22Rv1 (cell line): ENCODE data around the gene LPIN3.

Experiments used
- ZFX ChIP-seq: fragments of 450-650 bp; IDR thresholded peaks from 2 replicates; pipeline ENCODE4 v1.6.1; 2017; ENCODE audit warnings: antibody characterized with exemption, borderline replicate concordance
- TF ChIP-seq, protein P1 (sequence below): fragments of 450-650 bp; IDR thresholded peaks from 2 replicates; pipeline ENCODE4 v1.5.1; 2017; ENCODE audit warnings: mild to moderate bottlenecking

DNA sequence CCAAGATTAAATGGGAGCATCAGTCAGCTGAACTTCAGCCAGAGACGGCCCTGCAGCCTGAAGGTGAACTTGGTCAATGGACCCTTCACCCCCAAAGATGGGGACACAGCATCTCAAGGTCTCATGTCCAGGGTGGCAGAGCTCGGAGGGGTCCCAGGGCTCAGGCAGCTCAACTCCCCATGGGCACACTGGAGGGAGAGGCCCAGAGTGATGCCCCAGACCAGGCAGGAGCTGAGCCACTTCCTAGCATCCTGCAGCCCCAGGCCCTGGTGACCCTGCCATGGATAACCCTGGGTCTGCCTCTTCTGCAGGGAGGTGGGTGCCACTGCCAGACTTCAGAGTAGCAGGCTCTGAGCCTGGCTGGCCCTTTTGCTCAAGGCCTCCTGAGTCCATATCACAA, 53.5 kb downstream of the LPIN3 start:
- TF ChIP-seq, protein P1, sequence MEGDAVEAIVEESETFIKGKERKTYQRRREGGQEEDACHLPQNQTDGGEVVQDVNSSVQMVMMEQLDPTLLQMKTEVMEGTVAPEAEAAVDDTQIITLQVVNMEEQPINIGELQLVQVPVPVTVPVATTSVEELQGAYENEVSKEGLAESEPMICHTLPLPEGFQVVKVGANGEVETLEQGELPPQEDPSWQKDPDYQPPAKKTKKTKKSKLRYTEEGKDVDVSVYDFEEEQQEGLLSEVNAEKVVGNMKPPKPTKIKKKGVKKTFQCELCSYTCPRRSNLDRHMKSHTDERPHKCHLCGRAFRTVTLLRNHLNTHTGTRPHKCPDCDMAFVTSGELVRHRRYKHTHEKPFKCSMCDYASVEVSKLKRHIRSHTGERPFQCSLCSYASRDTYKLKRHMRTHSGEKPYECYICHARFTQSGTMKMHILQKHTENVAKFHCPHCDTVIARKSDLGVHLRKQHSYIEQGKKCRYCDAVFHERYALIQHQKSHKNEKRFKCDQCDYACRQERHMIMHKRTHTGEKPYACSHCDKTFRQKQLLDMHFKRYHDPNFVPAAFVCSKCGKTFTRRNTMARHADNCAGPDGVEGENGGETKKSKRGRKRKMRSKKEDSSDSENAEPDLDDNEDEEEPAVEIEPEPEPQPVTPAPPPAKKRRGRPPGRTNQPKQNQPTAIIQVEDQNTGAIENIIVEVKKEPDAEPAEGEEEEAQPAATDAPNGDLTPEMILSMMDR, result no peak
- TF ChIP-seq ZFX, result no peak
